ENCODE data around the gene TTC19. TPM values are rescaled to one million over a fixed set of nuclear protein-coding genes. Genes with fewer than 3 reads are reported as not detected.

Gene TTC19
- total and polyA plus RNA-seq, 2 donors (not counting 3 experiments of a cell fraction or from before 2014, with no cell fraction given), result 7.8 to 32.8 TPM

DNA sequence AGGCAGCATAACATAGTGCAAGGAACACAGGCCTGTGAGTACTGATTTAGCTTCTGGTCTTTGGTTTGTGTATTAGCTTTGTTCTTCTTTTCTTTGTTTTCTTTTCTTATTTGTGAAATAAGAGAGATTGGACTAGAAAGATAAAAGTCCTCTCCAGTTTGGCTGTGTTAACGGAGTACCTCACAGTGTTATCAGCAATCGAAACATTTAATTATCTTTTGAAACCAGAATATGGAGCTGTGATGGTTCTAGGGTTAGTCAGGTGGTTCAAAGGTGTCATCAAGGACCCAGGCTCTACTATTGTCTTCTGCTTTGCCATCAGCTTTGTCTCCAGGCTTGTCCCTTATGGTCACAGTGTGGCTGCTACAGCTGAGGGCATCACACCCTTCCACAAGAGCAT, 29.1 kb upstream of the TTC19 start:
- no peak for DNase-seq (ENCODE audit: low read depth, low spot score)
- Histone ChIP-seq H3K27me3 (ENCODE audit: control insufficient read depth in 2 of 2, insufficient read depth in 2 of 2, low read length in 2 of 2) (no peaks in the 10 kb centered on the region), H3K79me2 (ENCODE audit: control insufficient read depth, insufficient read depth, low read length) (peaks cover 38% of the 10 kb centered on the region), H3K4me2 (ENCODE audit: insufficient read depth, low read length) (no peak overlapping the region), H3K4me1 (ENCODE audit: control insufficient read depth, extremely low read depth, insufficient read depth, low read length) (peaks cover 22% of the 10 kb centered on the region), H3K27ac (ENCODE audit: insufficient read depth, low read depth, low read length) (no peak overlapping the region), H3K9me1 (replicated peaks; ENCODE audit: control insufficient read depth, extremely low read depth, insufficient read depth, low read length) (no peaks in the 10 kb centered on the region), H3K4me3 (replicated peaks in 1 of 3; ENCODE audit: insufficient read depth in 1 of 3, low read depth in 1 of 3, low read length in 3 of 3) (no peak overlapping the region), H3K9me3 (replicated peaks; ENCODE audit: control insufficient read depth, insufficient read depth, low read length) (no peaks in the 10 kb centered on the region), H3K9ac (replicated peaks; ENCODE audit: extremely low read depth, insufficient read depth, low read length) (no peak overlapping the region), H2AFZ (ENCODE audit: low read depth, low read length) (no peak overlapping the region), H4K20me1 (replicated peaks; ENCODE audit: control insufficient read depth, extremely low read depth, insufficient read depth, low read length) (no peaks in the 10 kb centered on the region), H3K36me3 (ENCODE audit: control insufficient read depth in 2 of 2, extremely low read depth in 1 of 2, insufficient read depth in 2 of 2, low read length in 2 of 2) (peaks cover 0 to 5% of the 10 kb centered on the region in 2 experiments)
- TF ChIP-seq, protein P1, sequence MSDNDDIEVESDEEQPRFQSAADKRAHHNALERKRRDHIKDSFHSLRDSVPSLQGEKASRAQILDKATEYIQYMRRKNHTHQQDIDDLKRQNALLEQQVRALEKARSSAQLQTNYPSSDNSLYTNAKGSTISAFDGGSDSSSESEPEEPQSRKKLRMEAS (IDR thresholded peaks at IDR 0.05; ENCODE audit: insufficient read depth, insufficient read length), result no peak
- TF ChIP-seq POLR2AphosphoS5 (IDR thresholded peaks at IDR 0.05; ENCODE audit: insufficient read depth, low read depth, low read length), result no peak
- no peak for TF ChIP-seq GATA2 (IDR thresholded peaks at IDR 0.05; ENCODE audit: insufficient read depth, insufficient read length, low read depth, low read length)
- TF ChIP-seq, protein P2, sequence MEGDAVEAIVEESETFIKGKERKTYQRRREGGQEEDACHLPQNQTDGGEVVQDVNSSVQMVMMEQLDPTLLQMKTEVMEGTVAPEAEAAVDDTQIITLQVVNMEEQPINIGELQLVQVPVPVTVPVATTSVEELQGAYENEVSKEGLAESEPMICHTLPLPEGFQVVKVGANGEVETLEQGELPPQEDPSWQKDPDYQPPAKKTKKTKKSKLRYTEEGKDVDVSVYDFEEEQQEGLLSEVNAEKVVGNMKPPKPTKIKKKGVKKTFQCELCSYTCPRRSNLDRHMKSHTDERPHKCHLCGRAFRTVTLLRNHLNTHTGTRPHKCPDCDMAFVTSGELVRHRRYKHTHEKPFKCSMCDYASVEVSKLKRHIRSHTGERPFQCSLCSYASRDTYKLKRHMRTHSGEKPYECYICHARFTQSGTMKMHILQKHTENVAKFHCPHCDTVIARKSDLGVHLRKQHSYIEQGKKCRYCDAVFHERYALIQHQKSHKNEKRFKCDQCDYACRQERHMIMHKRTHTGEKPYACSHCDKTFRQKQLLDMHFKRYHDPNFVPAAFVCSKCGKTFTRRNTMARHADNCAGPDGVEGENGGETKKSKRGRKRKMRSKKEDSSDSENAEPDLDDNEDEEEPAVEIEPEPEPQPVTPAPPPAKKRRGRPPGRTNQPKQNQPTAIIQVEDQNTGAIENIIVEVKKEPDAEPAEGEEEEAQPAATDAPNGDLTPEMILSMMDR (IDR thresholded peaks at IDR 0.05; ENCODE audit: extremely low read depth in 1 of 2, insufficient read depth in 1 of 2, low read depth in 1 of 2, low read length in 2 of 2), result no peak
- no peak for TF ChIP-seq JUN (IDR thresholded peaks at IDR 0.05; ENCODE audit: borderline replicate concordance, insufficient read depth, insufficient read length, low read depth)
- no peak for TF ChIP-seq FOS (IDR thresholded peaks at IDR 0.05; ENCODE audit: borderline replicate concordance, insufficient read depth, low read length)
- TF ChIP-seq POLR2A (IDR thresholded peaks at IDR 0.05; ENCODE audit: low read depth, low read length), result no peak
- no peak for TF ChIP-seq EZH2 (IDR thresholded peaks at IDR 0.05; ENCODE audit: borderline replicate concordance, low read depth, low read length, severe bottlenecking)
- no peak for TF ChIP-seq MYC (IDR thresholded peaks at IDR 0.05; ENCODE audit: low read depth, low read length)
- POLR2A ChIA-PET, result no interaction called here
- dilution Hi-C loops (cut with MboI; ENCODE audit: extremely low pct_ligation_motif_present, low sequenced_read_pairs) (no loop called here), intact Hi-C loops (cut with micrococcal nuclease) (no loop called here)
- no peak for FAIRE-seq
- BruUV-seq (replicated peaks), result no TSS peak
- CTCF ChIA-PET, result interaction anchor here (1.0 to 1.7 kb wide), 4 partner anchors 12 to 27 kb away, joined by 3 to 4 read pairs (median 3); no protein-coding TSS in a partner anchor

Data from endothelial cell of umbilical vein (primary cell).